LNCAP (cell line): Measurements from ENCODE around the gene ZNF783.

Experiments
- TF ChIP-seq, protein P1 (sequence below): fragments of 450-650 bp; IDR thresholded peaks from 2 replicates; pipeline ENCODE4 v1.5.1; 2017; ENCODE audit warnings: mild to moderate bottlenecking

Gene ZNF783

DNA sequence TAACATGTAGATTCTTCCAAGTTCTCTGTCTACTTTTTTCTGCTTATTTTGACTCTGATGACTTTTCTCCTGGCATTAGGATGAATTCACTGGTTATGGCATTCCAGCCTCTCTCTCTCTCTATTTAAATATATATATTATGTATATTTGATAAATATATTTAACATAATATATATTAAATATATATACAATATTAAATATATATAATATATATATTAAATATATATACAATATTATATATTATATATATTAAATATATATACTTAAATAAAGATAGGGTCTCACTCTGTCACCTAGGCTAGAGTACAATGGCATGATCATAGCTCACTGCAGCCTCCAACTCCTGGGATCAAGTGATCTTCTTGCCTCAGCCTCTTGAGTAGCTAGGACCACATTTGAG is 60.7 kb downstream of the ZNF783 start:
- TF ChIP-seq, protein P1, sequence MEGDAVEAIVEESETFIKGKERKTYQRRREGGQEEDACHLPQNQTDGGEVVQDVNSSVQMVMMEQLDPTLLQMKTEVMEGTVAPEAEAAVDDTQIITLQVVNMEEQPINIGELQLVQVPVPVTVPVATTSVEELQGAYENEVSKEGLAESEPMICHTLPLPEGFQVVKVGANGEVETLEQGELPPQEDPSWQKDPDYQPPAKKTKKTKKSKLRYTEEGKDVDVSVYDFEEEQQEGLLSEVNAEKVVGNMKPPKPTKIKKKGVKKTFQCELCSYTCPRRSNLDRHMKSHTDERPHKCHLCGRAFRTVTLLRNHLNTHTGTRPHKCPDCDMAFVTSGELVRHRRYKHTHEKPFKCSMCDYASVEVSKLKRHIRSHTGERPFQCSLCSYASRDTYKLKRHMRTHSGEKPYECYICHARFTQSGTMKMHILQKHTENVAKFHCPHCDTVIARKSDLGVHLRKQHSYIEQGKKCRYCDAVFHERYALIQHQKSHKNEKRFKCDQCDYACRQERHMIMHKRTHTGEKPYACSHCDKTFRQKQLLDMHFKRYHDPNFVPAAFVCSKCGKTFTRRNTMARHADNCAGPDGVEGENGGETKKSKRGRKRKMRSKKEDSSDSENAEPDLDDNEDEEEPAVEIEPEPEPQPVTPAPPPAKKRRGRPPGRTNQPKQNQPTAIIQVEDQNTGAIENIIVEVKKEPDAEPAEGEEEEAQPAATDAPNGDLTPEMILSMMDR: no peak

DNA sequence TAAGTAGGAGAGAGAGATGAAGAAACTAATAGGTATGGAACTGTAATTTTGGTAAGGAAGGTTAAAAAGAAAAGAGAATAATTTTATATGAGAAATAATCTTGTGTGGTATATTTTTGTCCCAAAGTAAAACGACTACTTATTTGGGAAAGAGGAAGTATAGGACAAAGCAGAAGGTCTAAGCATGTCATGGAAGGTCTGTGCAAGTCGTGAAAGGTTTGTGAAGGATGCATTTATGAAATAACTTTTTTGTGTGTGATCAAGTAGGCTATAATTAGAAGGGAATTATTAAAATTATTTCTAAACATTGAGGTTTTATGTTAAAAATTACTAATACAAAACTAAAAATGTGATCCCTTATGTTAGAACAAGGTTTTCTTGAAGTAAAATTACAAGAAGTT is 63.3 kb downstream of the ZNF783 start:
- TF ChIP-seq, protein P1: no peak

DNA sequence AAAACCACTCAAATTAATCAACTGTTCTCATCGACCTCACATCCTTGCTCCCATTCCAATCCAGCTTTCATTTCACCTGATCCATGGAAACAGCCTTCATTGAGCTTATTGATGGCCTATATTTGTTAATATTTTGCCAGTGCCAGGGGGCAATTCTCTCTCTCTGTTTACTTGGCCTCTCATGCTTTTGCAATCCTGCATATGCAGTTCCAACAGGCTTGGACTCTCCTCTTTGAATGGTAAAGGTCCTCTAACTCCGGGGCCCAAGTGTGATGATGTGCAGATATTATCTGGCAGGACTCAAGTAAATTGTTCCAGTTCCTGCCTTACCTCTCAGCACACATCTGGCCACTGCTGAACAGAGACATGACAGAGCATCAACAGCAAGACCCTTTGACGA is 67.3 kb downstream of the ZNF783 start:
- TF ChIP-seq, protein P1: no peak

DNA sequence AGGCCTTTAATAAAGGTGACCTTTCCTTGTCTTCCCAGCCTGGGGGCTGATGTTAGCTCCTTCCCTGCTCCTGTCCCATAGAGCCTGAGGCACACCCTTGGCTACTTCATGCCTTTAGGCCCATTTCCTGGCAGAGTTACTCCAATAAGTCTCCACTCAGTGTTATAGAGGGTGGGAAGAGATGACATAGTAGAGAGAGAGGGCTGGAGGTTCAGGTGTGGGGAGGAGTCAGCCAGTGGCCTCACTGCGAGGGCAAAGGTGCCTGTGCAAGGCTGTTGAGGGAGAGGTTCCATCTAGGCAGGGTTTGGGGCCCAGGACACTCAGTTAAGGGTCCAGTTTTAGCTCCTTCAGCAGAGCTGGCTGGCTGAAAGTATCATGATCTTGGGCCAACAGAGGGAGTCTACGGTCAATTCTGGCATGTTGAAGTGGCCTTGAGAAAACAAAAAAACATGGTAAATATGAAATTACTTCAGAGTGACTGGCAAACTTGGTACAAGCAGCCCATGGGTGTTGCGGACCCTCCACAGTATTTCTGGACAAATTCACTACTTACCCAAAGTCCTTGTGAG is 67.9 kb downstream of the ZNF783 start:
- TF ChIP-seq, protein P1: no peak

DNA sequence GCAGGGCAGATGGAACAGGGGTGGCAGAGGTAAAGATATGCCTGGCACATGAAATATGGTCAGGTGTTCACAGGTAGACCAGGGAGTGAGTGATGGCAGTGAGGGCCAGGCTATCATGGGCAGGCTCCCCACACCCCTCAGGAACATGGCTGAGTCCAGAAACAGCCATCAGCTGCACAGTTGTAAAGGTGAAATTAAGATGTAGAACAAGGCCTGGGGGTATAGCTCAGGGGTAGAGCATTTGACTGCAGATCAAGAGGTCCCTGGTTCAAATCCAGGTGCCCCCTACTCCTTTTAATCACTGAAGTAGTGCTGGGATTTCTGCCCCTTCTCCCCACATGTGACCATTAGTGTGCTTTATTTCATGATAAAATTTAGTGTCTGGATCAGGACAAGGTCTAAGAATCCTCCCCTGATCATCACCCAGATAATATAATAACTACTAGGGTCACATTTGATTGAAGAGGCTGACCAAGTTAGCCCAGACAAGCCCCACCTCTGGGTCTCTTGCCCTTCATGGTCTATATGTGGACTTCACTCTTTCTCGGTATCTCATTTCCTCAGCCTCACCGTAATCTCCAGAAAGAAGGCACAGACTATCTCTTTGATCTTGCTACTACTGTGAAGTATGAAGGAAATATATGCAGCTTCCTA is 69.0 kb downstream of the ZNF783 start:
- TF ChIP-seq, protein P1: no peak

DNA sequence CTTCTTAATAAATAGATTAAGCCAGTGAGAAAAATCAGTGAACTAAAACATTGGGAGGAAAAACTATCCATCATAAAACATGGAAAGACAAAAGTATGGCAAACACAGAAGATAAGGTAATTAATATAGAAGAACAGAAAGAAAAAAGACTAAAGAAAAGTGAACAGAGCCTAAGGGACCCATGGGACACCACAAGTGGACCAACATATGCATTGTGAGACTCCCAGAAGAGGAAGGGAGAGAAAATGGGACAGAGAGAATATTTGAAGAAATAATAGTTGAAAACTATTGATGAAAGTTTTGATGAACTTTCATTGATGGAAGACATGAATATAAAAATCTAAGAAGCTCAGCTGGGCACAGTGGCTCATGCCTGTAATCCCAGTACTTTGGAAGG is 71.3 kb downstream of the ZNF783 start:
- TF ChIP-seq, protein P1: no peak

DNA sequence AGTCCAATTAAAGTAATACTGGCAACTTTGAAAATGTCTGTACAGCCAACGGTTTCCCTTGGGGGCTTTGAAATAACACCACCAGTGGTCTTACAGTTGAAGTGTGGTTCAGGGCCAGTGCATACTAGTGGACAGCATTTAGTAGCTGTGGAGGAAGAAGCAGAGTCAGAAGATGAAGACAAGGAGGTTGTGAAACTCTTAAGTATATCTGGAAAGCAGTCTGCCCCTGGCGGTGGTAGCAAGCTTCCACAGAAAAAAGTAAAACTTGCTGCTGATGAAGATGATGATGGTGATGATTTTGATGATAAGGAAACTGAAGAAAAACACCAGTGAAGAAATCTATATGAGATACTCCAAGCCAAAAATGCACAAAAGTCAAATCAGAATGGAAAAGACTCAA is 72.2 kb downstream of the ZNF783 start:
- TF ChIP-seq, protein P1: no peak
